Lower leg skin (tissue), 3 donors: ENCODE measurements around the gene GRAP.

Experiments used
- POLR2A ChIP-seq, 2 donors: fragments of 450-650 bp; IDR thresholded peaks; one replicate each; pipeline ENCODE4 v1.6.1; 2016 to 2017; ENCODE audit warnings: antibody characterized with exemption in 2 of 2, mild to moderate bottlenecking in 1 of 2, moderate library complexity in 1 of 2
- TF ChIP-seq, protein P1 (sequence below), 3 donors: fragments of 450-650 bp; IDR thresholded peaks; one replicate each; pipeline ENCODE4 v1.5.1; 2016; ENCODE audit warnings: antibody characterized with exemption in 3 of 3, mild to moderate bottlenecking in 3 of 3, moderate library complexity in 2 of 3

DNA sequence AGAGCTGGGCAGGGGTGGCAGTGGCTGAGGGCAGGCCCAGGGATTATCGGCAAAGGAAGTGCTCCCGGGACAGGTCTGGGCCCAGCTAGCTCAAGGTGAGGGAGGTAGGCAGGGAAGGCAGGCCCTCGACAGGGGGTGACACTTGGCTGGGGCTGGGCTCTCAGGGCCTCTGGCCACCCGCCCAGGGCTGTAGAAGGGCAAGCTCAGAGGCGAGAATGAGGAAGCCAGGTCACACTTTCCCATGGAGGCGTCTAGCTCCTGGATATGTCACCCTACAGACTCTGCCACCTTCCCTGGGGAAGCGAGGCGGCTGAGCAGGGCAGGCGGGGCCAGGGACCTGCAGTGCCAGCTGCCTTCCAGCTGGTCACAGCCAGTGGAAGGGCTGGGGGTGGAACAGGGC, 61.3 kb downstream of the GRAP start:
- TF ChIP-seq, protein P1, sequence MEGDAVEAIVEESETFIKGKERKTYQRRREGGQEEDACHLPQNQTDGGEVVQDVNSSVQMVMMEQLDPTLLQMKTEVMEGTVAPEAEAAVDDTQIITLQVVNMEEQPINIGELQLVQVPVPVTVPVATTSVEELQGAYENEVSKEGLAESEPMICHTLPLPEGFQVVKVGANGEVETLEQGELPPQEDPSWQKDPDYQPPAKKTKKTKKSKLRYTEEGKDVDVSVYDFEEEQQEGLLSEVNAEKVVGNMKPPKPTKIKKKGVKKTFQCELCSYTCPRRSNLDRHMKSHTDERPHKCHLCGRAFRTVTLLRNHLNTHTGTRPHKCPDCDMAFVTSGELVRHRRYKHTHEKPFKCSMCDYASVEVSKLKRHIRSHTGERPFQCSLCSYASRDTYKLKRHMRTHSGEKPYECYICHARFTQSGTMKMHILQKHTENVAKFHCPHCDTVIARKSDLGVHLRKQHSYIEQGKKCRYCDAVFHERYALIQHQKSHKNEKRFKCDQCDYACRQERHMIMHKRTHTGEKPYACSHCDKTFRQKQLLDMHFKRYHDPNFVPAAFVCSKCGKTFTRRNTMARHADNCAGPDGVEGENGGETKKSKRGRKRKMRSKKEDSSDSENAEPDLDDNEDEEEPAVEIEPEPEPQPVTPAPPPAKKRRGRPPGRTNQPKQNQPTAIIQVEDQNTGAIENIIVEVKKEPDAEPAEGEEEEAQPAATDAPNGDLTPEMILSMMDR (IDR thresholded peaks at IDR 0.05): no peak
- no peak for TF ChIP-seq POLR2A (IDR thresholded peaks at IDR 0.05)
